Subcutaneous adipose tissue (tissue), 4 donors: Measurements from ENCODE around the gene HSPA12A. TPM values are rescaled to one million over a fixed set of nuclear protein-coding genes. Genes with fewer than 3 reads are reported as not detected.

Experiments
- total RNA-seq, 4 donors: library from RNA; depleted of rRNA; stranded (reverse); fragments of >200 nt; gene quantifications; one replicate each; pipeline ENCODE4 v1.1.0, GENCODE V29; 2016
- TF ChIP-seq, protein P1 (sequence below): fragments of 450-650 bp; IDR thresholded peaks from one replicate; pipeline ENCODE4 v1.5.1; 2016; ENCODE audit warnings: low read depth, mild to moderate bottlenecking, control low read depth, antibody characterized with exemption, moderate library complexity

Gene HSPA12A
- total RNA-seq, 4 donors from 2014 or later, result 18.0 to 41.3 (median 25.4) TPM

DNA sequence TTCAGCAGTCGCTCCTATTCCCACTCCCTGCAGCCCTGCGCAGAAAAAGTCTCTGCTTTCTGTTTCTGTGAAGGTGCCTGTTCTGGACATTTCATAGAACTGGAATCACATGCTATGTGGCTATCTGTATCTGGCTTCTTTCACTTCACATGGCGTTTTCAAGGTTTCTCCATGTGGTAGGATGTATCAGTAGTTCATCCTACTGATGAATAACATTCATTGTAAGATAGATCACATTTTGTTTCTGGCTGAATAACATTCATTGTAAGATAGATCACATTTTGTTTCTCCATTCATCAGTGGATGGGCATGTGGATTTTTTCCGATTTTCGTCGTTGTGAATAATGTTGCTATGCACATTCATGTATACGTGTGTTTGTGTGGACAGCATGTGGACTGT, 44.5 kb downstream of the HSPA12A start:
- TF ChIP-seq, protein P1, sequence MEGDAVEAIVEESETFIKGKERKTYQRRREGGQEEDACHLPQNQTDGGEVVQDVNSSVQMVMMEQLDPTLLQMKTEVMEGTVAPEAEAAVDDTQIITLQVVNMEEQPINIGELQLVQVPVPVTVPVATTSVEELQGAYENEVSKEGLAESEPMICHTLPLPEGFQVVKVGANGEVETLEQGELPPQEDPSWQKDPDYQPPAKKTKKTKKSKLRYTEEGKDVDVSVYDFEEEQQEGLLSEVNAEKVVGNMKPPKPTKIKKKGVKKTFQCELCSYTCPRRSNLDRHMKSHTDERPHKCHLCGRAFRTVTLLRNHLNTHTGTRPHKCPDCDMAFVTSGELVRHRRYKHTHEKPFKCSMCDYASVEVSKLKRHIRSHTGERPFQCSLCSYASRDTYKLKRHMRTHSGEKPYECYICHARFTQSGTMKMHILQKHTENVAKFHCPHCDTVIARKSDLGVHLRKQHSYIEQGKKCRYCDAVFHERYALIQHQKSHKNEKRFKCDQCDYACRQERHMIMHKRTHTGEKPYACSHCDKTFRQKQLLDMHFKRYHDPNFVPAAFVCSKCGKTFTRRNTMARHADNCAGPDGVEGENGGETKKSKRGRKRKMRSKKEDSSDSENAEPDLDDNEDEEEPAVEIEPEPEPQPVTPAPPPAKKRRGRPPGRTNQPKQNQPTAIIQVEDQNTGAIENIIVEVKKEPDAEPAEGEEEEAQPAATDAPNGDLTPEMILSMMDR, result no peak

GRCh38 chr10:116696919-116697318, 45.4 kb downstream of the HSPA12A start:
- TF ChIP-seq, protein P1, result no peak

GRCh38 chr10:116694927-116695268, 47.5 kb downstream of the HSPA12A start:
- TF ChIP-seq, protein P1, result no peak

- TF ChIP-seq, protein P1, result no peak
These were observed 48.0 kb downstream of the HSPA12A start for GRCh38 chr10:116694243-116694926.

GRCh38 chr10:116692225-116692624, 50.1 kb downstream of the HSPA12A start:
- TF ChIP-seq, protein P1, result no peak

DNA sequence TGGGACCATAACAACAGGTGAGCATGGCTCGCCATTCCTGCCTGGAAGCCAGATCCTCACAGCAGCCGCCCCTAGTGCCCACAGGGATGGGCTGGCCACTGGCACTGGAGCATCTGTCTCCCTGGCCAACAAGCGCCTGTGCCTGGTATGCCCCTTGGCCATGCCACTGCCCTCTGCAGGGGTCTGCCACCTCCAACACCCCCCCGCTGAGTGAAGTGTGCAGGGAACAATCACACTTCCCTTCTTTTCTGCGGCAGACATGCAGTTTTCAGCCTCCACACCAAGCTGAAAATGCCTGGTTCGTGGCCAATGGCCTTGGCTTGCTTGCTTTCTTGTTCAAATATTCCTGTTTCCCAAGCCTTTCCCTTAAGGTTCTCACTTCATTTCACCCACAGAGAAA, 50.7 kb downstream of the HSPA12A start:
- TF ChIP-seq, protein P1, result no peak

- TF ChIP-seq, protein P1, result no peak
These were observed 51.7 kb downstream of the HSPA12A start for GRCh38 chr10:116690356-116691322.
